22Rv1 (cell line): ENCODE results near the gene SLC35A2.

Experiments
- ZFX ChIP-seq: fragments of 450-650 bp; IDR thresholded peaks from 2 replicates; pipeline ENCODE4 v1.6.1; 2017; ENCODE audit warnings: antibody characterized with exemption, borderline replicate concordance
- TF ChIP-seq, protein P1 (sequence below): fragments of 450-650 bp; IDR thresholded peaks from 2 replicates; pipeline ENCODE4 v1.5.1; 2017; ENCODE audit warnings: mild to moderate bottlenecking

DNA sequence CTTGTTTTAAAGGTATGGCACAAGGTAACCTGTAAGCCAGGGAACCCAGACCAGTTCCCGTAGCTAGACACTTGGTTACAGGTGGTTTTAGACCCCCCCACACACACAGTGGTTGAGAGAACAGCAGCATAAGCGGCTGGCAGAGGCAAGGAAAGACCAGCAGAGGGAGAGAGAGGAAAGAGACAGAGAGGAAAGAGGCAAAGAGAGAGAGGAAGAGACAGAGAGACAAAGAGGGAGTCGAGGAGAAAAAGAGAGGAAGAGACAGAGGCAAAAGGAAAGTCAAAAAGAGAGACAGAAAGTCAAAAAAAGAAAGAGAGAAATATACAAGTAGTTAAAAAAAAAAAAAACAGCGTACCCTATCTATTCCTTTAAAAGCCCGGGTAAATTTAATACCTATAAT is 56.5 kb downstream of the SLC35A2 start:
- TF ChIP-seq, protein P1, sequence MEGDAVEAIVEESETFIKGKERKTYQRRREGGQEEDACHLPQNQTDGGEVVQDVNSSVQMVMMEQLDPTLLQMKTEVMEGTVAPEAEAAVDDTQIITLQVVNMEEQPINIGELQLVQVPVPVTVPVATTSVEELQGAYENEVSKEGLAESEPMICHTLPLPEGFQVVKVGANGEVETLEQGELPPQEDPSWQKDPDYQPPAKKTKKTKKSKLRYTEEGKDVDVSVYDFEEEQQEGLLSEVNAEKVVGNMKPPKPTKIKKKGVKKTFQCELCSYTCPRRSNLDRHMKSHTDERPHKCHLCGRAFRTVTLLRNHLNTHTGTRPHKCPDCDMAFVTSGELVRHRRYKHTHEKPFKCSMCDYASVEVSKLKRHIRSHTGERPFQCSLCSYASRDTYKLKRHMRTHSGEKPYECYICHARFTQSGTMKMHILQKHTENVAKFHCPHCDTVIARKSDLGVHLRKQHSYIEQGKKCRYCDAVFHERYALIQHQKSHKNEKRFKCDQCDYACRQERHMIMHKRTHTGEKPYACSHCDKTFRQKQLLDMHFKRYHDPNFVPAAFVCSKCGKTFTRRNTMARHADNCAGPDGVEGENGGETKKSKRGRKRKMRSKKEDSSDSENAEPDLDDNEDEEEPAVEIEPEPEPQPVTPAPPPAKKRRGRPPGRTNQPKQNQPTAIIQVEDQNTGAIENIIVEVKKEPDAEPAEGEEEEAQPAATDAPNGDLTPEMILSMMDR, result no peak
- no peak for TF ChIP-seq ZFX
